RPMI8226 (cell line): ENCODE measurements around the gene TRNT1.

Experiments used
- DNase-seq: peaks from one replicate; pipeline ENCODE4 v3.0.0-alpha.2; 2015

Gene TRNT1

DNA sequence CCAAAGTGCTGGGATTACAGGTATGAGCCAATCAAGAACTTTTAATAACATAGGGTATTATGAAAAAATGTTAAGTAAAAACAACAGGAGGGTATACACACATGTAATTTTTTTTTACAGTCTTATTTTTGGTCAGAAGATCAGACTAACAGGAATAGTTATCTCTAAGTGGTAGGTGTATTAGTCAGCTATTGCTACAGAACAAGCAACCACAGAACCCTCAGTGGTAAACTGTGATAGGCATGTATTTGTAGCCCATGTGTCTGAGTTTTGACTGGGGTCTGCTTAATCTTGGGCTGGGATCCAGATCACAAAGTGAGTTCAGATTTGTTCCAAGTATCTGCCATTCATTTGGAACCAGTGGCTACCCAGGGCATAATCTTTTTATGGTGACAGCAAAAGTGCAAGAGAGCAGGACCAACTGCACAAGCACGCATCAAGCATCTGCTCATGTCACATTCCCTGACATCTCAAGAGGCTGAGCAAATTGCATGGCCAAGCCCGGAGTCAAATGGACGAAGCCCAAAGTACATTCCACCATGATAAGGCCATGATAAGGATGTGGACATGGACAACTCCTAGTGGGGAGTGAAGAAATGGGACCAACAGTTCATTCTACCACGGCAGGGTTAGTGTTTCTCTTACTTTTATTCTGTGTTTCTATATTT is 13.6 kb upstream of the TRNT1 start:
- DNase-seq = no peak

GRCh38 chr3:3117651-3118050 is 9.1 kb upstream of the TRNT1 start:
- no peak for DNase-seq

DNA sequence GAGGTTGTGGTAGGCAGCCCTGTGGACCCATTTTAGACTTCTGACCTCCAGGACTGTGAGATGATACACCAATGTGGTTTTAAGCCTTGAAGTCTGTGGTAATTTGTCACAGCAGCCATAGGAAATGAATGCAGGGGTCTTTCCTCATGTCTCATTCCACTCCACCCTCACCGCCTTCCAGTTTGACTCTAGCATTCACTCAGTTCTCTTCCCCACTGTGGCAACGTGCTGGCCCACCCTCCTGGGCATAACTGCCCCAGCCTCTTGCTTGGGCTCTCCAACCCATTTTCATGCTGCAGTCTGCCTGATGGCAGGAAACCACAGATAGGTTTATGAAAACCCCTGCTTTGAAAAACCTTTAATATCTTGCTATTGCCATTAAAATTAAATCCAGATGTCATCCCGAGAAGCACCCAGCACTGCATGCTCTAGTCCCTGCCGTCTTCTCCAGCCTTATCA is 7.3 kb upstream of the TRNT1 start:
- no peak for DNase-seq

GRCh38 chr3:3125977-3126376 is 763 bp upstream of the TRNT1 start:
- no peak for DNase-seq

- peak; percentile 40 for DNase-seq
Measured at GRCh38 chr3:3127432-3128010, 781 bp downstream of the TRNT1 start.

DNA sequence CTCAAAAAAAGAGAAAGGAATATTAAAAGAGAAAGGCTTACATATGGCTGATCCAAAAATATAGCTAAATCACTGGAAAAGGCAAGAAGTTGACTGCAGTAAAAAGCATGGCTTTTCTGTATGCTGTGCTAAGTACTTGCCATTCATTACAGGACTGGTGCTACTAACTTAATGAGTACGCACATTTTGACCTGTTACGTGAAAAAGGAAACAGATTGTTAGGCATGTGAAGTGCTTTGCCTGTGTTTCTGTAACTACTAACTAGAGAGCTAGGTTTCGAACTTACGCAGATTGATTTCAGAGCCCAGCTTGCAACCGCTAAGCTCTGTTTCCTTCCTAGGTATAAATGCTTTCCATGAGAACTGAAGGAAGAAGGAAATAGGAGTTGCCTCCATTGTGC is 2.8 kb downstream of the TRNT1 start:
- DNase-seq = no peak

DNA sequence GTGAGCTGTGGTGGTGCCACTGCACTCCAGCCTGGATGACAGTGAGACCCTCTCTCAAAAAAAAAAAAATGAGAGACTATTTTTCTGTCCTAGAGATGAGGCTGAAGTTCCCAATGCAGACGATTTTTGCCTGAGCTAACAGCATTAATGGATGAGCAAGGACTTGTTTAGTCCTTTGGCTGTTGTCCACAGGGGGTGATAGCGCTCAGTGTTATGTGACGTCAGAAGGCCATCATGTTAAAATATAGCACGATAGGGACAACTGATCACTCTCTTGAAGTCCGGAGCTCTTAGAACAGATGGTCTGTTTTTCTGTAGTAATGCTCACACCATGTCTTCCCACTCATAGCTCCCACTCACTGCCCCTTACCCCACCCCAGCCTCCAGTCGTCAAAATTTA is 6.8 kb downstream of the TRNT1 start:
- no peak for DNase-seq

- no peak for DNase-seq
Measured at GRCh38 chr3:3134750-3135448, 8.2 kb downstream of the TRNT1 start.

DNA sequence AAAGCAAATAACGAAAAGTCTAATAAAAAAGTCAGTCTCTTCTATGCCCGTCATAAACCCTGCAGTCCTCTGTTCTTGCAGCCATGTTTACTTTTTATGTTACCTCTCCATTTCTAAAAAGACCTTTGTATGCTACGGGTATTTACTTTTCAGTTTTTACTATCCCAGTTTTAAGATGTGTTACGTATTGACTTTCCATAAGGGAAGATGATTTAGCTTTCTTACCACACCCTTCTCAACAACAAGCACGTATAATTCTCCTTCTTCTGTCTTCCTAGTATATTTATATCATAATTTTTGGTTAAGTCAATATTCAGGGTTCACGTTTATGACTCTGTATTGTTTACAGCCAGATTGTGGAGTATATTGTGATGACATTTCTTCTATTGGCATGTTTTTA is 10.8 kb downstream of the TRNT1 start:
- DNase-seq = no peak

DNA sequence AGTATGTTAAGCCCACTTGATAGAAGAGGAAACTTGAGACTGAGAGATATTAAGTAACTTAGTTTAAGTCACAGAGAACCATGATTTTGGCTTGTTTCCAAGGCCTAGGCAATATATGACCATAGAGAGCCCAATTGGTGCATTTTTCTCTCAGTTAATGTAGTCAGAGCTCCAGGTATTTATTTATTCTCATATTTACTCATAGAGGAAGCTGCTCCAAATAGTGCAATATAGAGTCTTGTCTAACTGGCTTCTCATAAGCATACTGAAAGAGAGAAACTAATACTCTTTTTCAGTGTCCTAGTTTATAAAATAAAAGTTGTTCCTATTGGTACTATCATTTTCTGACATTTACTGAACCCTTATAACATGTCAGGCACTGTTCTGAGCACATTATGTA is 15.2 kb downstream of the TRNT1 start:
- DNase-seq = no peak

GRCh38 chr3:3145831-3146230 is 19.1 kb downstream of the TRNT1 start:
- no peak for DNase-seq

- no peak for DNase-seq
Measured at GRCh38 chr3:3149560-3149959, 22.8 kb downstream of the TRNT1 start.

- DNase-seq = no peak
Measured at GRCh38 chr3:3151513-3151912, 24.8 kb downstream of the TRNT1 start.

DNA sequence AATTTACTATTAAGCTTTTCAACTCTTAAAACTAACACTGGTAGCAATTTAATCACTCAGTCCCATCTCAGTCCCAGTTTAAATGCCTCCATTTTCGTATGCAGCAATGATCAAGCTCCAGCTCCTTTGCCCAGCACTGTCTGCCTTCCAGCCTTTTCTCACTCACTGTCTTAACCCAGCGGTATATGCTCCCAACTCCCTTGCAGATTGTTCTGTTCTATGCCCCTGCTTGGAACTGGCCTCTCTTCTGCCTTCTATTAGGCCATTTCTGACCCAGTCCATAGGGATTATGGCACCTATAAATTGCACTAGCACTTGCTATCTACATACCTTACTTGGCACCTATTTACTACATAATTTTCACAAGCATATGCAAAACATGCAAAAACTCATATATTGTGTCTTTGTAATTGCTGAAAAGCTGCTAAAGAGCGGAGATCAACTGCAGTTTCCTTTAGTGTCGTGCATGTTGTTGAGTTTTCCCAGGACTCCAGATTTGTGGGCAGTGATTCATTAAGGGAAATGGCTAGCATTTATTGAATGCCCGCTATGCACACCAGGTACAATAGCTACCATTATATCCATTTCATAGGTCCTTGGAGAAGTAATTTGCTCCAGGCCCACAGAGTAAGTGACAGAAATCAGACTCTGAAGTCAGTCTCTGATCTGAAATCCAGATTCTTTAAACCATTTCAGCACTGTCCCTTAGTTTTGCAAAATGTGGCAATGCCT is 28.3 kb downstream of the TRNT1 start:
- no peak for DNase-seq

DNA sequence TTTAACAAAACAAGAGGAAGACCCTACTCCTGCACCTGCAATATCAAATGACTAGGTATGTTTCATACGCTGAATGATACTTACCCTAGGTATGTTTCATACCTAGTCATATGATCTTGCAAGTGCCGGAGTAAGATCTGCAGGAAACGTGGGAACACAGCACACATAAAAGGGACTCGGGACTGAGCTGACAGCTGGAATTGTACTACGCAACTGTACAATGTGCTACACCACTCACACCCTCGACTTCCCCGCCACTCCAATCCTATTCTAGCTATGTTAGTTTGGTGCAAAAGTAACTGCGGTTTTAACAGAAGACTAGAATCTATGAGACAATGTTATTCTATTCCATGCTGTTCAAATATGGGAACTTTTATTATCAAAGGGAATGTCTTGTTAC is 30.7 kb downstream of the TRNT1 start:
- DNase-seq = no peak

DNA sequence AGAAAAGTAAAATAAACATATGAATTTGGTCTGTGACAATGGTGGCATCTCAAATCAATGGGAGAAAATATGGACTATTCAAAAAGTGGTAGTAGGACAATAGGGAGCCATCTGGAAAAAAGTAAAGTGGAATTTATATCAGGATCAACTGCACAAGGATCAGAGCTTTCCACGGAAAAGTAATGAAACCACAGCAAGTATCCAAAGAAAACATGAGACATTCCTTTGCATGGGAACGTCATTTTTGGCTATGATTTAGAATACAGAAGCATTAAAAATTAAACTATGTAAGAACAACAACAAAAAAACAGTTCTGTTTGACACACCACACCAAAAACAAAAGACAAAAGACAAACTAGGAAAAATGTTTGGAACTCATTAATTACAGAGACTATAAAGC is 34.1 kb downstream of the TRNT1 start:
- DNase-seq = no peak

- DNase-seq = no peak
Measured at GRCh38 chr3:3165241-3165640, 38.5 kb downstream of the TRNT1 start.

GRCh38 chr3:3165650-3166049 is 38.9 kb downstream of the TRNT1 start:
- DNase-seq = no peak

GRCh38 chr3:3170998-3171397 is 44.3 kb downstream of the TRNT1 start:
- DNase-seq = peak; percentile 8

GRCh38 chr3:3172627-3173026 is 45.9 kb downstream of the TRNT1 start:
- no peak for DNase-seq

GRCh38 chr3:3177861-3178497 is 51.2 kb downstream of the TRNT1 start:
- no peak for DNase-seq

DNA sequence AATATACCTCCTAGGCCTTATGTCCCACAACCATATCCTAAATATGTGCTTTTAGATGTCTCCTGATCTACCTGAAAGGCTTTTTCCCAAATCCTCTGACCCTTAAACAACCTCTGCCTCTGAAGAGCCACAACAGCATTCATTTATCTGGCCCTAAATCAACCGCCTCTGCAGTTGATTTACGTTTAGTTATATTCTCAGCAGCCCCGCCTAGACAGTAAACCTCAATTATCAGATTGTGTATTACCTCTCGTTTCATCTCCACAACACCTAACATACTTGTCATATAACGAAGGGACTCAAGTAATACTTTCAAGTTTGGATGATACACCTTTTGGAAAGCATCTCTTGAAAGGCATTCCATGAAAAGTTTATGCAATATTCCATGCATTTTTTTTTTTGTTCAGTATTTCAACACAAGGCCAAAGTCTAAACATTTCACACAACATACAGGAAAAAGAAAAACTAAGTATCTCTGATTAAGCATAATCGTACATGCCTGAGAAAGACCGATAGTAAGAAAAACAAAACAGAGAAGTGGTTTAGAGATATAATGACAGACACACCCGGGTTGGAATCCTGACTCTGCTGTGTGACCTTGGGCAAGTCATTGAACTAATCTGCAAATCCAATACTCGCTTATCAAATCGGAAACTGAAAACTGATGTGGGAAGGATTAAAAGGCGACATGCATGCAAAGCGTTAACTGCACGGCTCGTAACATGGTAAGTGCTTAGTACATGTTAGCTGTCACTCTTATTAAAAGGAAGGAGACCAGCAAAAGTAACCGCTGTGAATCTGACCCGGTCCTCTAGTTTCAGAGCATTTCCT is 52.0 kb downstream of the TRNT1 start:
- no peak for DNase-seq
